A549 (cell line): ENCODE data around the gene QRICH2. TPM values are rescaled to one million over a fixed set of nuclear protein-coding genes. Genes with fewer than 3 reads are reported as not detected.

Source experiments
- ATAC-seq, 2 experiments: fragments of 200-7000 bp in 1 of 2; fragments of >200 bp in 1 of 2; cut with Nextera tagmentation in 1 of 2; cut with Tn5 transposase in 1 of 2; 3 replicates each; pipeline versions ENCODE4 v1.8.0 to v1.9.1; 2018 to 2020; ENCODE audit warnings: mild to moderate bottlenecking in 1 of 2, moderate library complexity in 1 of 2
- CTCF ChIA-PET: fragments of 300-600 bp; sonication (Branson Sonifier 250); formaldehyde crosslinking; extraction: SDS; loops from one replicate; lab custom pipeline; 2021; ENCODE audit warnings: antibody characterized with exemption, inconsistent platforms; lab: Yijun Ruan, JAX
- POLR2A ChIA-PET: fragments of 350-600 bp; formaldehyde crosslinking; extraction: SDS; loops from one replicate; lab custom pipeline; 2021; ENCODE audit warnings: antibody characterized with exemption, inconsistent platforms; lab: Yijun Ruan, JAX
- DNase-seq, 2 experiments: peaks; one replicate each; pipeline versions ENCODE4 v3.0.0 to v3.0.0-alpha.2; 2011 to 2016; ENCODE audit warnings: low read depth in 1 of 2, low spot score in 1 of 2
- FAIRE-seq: peaks from 2 replicates; lab custom pipeline; 2011; peaks lifted over from hg19 to GRCh38; lab: Jason Lieb, UNC
- H3K27ac ChIP-seq, 2 experiments: fragments of >200 bp; sonication (Bioruptor Twin); formaldehyde crosslinking; 3 replicates each; pipeline ENCODE4 v1.5.1; 2016 to 2017
- H3K4me1 ChIP-seq: fragments of >200 bp; sonication (Bioruptor Twin); formaldehyde crosslinking; 3 replicates; pipeline ENCODE4 v1.6.1; 2016
- H3K4me2 ChIP-seq: fragments of >200 bp; sonication (Bioruptor Twin); formaldehyde crosslinking; 3 replicates; pipeline ENCODE4 v1.6.1; 2016
- H3K4me3 ChIP-seq: fragments of >200 bp; sonication (Bioruptor Twin); formaldehyde crosslinking; 3 replicates; pipeline ENCODE4 v1.5.1; 2016
- H3K9me3 ChIP-seq: fragments of >200 bp; sonication (Bioruptor Twin); formaldehyde crosslinking; 3 replicates; pipeline ENCODE4 v1.6.1; 2016
- CHD2 ChIP-seq: fragments of 150-350 bp; IDR thresholded peaks from 2 replicates; pipeline ENCODE4 v1.6.1; 2014; ENCODE audit warnings: low read length; ENCODE audit not compliant: partially characterized antibody
- CHD4 ChIP-seq: fragments of 200-600 bp; sonication (generic); IDR thresholded peaks from 2 replicates; pipeline ENCODE4 v1.6.1; 2016; ENCODE audit warnings: antibody characterized with exemption, mild to moderate bottlenecking, borderline replicate concordance
- CTCF ChIP-seq: fragments of >200 bp; sonication (Bioruptor Twin); formaldehyde crosslinking; IDR thresholded peaks from 3 replicates; pipeline ENCODE4 v1.5.1; 2016
- EHF ChIP-seq: fragments of 250-450 bp; sonication (Bioruptor Pico); IDR thresholded peaks from 2 replicates; pipeline ENCODE4 v1.5.0; 2020; ENCODE audit warnings: mild to moderate bottlenecking
- EP300 ChIP-seq, 2 experiments: fragments of >200 bp; sonication (Bioruptor Twin); formaldehyde crosslinking; IDR thresholded peaks; 2 replicates in 1 of 2; 3 replicates in 1 of 2; pipeline ENCODE4 v1.6.1; 2016 to 2017
- ESRRA ChIP-seq: fragments of 150-350 bp; IDR thresholded peaks from 2 replicates; pipeline ENCODE4 v1.6.1; 2014; ENCODE audit warnings: mild to moderate bottlenecking, low read length, borderline replicate concordance
- FOXS1 ChIP-seq: fragments of 250-450 bp; sonication (Bioruptor Pico); IDR thresholded peaks from 2 replicates; pipeline ENCODE4 v1.5.0; 2020; ENCODE audit warnings: mild to moderate bottlenecking, moderate library complexity
- HDAC2 ChIP-seq: fragments of 200-600 bp; sonication (generic); IDR thresholded peaks from 2 replicates; pipeline ENCODE4 v1.6.1; 2016
- HMGXB4 ChIP-seq: fragments of 250-450 bp; sonication (Bioruptor Pico); IDR thresholded peaks from 2 replicates; pipeline ENCODE4 v1.5.0; 2021; ENCODE audit warnings: mild to moderate bottlenecking, moderate library complexity, borderline replicate concordance
- HOXA7 ChIP-seq: fragments of 250-450 bp; sonication (Bioruptor Pico); IDR thresholded peaks from 2 replicates; pipeline ENCODE4 v1.5.0; 2020; ENCODE audit warnings: mild to moderate bottlenecking, moderate library complexity
- HOXB13 ChIP-seq: fragments of 250-450 bp; sonication (Bioruptor Pico); IDR thresholded peaks from 2 replicates; pipeline ENCODE4 v1.5.0; 2020; ENCODE audit warnings: low read depth, mild to moderate bottlenecking, moderate library complexity
- MAX ChIP-seq: IDR thresholded peaks from 2 replicates; pipeline ENCODE4 v1.6.1; 2012
- MAZ ChIP-seq: fragments of 150-350 bp; IDR thresholded peaks from 2 replicates; pipeline ENCODE4 v1.6.1; 2014; ENCODE audit warnings: antibody characterized with exemption, low read depth, low read length, borderline replicate concordance
- MYC ChIP-seq: IDR thresholded peaks from 2 replicates; pipeline ENCODE4 v1.6.1; 2012; ENCODE audit warnings: mild to moderate bottlenecking, inconsistent platforms, low read length, improper control_type of control experiment, borderline replicate concordance
- PHF8 ChIP-seq: fragments of 200-600 bp; sonication (generic); IDR thresholded peaks from 2 replicates; pipeline ENCODE4 v1.6.1; 2016; ENCODE audit warnings: low read depth, mild to moderate bottlenecking, antibody characterized with exemption, moderate library complexity, borderline replicate concordance
- POLR2A ChIP-seq: IDR thresholded peaks from 2 replicates; pipeline ENCODE4 v1.6.1; 2012; ENCODE audit warnings: mild to moderate bottlenecking, low read length
- POLR2AphosphoS2 ChIP-seq: conservative IDR thresholded peaks from 2 replicates; pipeline ENCODE4 v1.6.1; 2012; ENCODE audit warnings: low read length, improper control_type of control experiment, inconsistent platforms
- RAD21 ChIP-seq, 2 experiments: fragments of >200 bp in 1 of 2; sonication (Bioruptor Twin) in 1 of 2; formaldehyde crosslinking in 1 of 2; IDR thresholded peaks in 1 of 2; conservative IDR thresholded peaks in 1 of 2; 2 replicates in 1 of 2; 3 replicates in 1 of 2; pipeline ENCODE4 v1.6.1; 2012 to 2018; ENCODE audit warnings: inconsistent platforms in 1 of 2
- SMC3 ChIP-seq: fragments of >200 bp; sonication (Bioruptor Twin); formaldehyde crosslinking; IDR thresholded peaks from 3 replicates; pipeline ENCODE4 v1.6.1; 2018; ENCODE audit warnings: inconsistent platforms
- TP53 ChIP-seq: fragments of 250-450 bp; sonication (Bioruptor Pico); IDR thresholded peaks from 2 replicates; pipeline ENCODE4 v1.5.0; 2021; ENCODE audit warnings: mild to moderate bottlenecking, moderate library complexity
- ZNF302 ChIP-seq: fragments of 250-450 bp; sonication (Bioruptor Pico); IDR thresholded peaks from 2 replicates; pipeline ENCODE4 v1.9.0; 2021; ENCODE audit warnings: inconsistent platforms, mild to moderate bottlenecking, moderate library complexity
- ZSCAN20 ChIP-seq: fragments of 250-450 bp; sonication (Bioruptor Pico); IDR thresholded peaks from 2 replicates; pipeline ENCODE4 v1.8.0; 2022; ENCODE audit warnings: mild to moderate bottlenecking, moderate library complexity
- WGBS: methylation state at CpG from one replicate; pipeline ENCODE4 v1.1.6; 2017; ENCODE audit errors: missing lambda C conversion rate; 5-methylcytosine and 5-hydroxymethylcytosine counted together
- polyA plus RNA-seq, 4 experiments: library from polyadenylated mRNA; depleted of rRNA in 3 of 4; stranded (reverse); fragments of >200 nt; fragmentation: RNase III in 1 of 4; extraction: RNeasy Plus Mini Kit Qiagen cat#74134 plus additional on column Dnase treatment in 1 of 4; gene quantifications; 2 replicates in 3 of 4; 3 replicates in 1 of 4; pipeline ENCODE4 v1.2.3, GENCODE V29; 2011 to 2017

Gene QRICH2
- polyA plus RNA-seq, 2 of the 4 experiments (the other 2 are of a cell fraction) = 0.57 to 0.88 TPM

- CTCF ChIA-PET = interaction anchor here (0.7 to 14.6 kb wide), 11 partner anchors 10 to 264 kb away, joined by 3 to 164 read pairs (median 4); partner anchors contain the start of gene UBALD2
- DNase-seq (no peak), ATAC-seq (no peak), FAIRE-seq (no peak)
- 70% methylated on average over 11 of the region's 11 CpGs for WGBS
- no peak for TF ChIP-seq EHF (CRISPR knock-in tag)
- peak; percentile 26; the same call in 2 of the 3 replicates for TF ChIP-seq CTCF
- peak in 1 of 2 experiments; percentile 11; a peak in 2 of 5 replicates for TF ChIP-seq RAD21 (conservative IDR thresholded peaks at IDR 0.05 in 1 of 2, IDR thresholded peaks at IDR 0.05 in 1 of 2)
- POLR2A ChIA-PET = interaction anchor here (1.6 kb wide), 2 partner anchors 8 to 17 kb away, joined by 4 to 8 read pairs; partner anchors contain the start of gene RNF157
- no peak overlapping the region for H3K4me3 ChIP-seq
- no peaks in the 10 kb centered on the region for H3K9me3 ChIP-seq
- no peak overlapping the region for H3K27ac ChIP-seq
- H3K4me1 ChIP-seq = peaks cover 24% of the 10 kb centered on the region
- no peak overlapping the region for H3K4me2 ChIP-seq
Measured at GRCh38 chr17:76248013-76248782, 59.9 kb downstream of the QRICH2 start.

- FAIRE-seq = no peak
- no peak overlapping the region for H3K4me2 ChIP-seq
- TF ChIP-seq ZNF302 = no peak
- no peak for TF ChIP-seq HOXA7 (CRISPR knock-in tag)
- TF ChIP-seq CHD4 = no peak
- no peak for TF ChIP-seq ZSCAN20 (CRISPR knock-in tag)
- TF ChIP-seq EP300 (IDR thresholded peaks at IDR 0.05) = no peak
- TF ChIP-seq, all 56 proteins: peak for 0
- Histone ChIP-seq H3K27ac (no peak overlapping the region), H3K4me3 (no peak overlapping the region), H3K9me3 (no peaks in the 10 kb centered on the region), H3K4me1 (peaks cover 16% of the 10 kb centered on the region)
- POLR2A ChIA-PET = interaction anchor here (2.1 kb wide), 1 partner anchor 18 kb away, joined by 12 read pairs; the partner anchor contains the start of gene UBALD2
- 82% methylated on average over 8 of the region's 8 CpGs for WGBS
- DNase-seq (no peak), ATAC-seq (no peak)
- CTCF ChIA-PET = interaction anchor here (1.0 to 14.6 kb wide), 11 partner anchors 11 to 138 kb away, joined by 3 to 164 read pairs (median 4); partner anchors contain the start of gene UBALD2
Measured at GRCh38 chr17:76247304-76247703, 60.8 kb downstream of the QRICH2 start.

GRCh38 chr17:76246080-76247066 lies 61.7 kb downstream of the QRICH2 start:
- Histone ChIP-seq H3K9me3 (no peaks in the 10 kb centered on the region), H3K4me2 (no peak overlapping the region), H3K4me3 (no peak overlapping the region), H3K4me1 (peaks cover 6% of the 10 kb centered on the region), H3K27ac (no peak overlapping the region)
- ATAC-seq = peak; percentile 34 to 62; a peak in 5 of 6 replicates
- FAIRE-seq = no peak
- ChIA-PET CTCF (interaction anchor here (0.6 to 14.6 kb wide), 14 partner anchors 12 to 471 kb away, joined by 3 to 164 read pairs (median 5); no protein-coding TSS in a partner anchor), POLR2A (interaction anchor here (0.6 to 2.1 kb wide), 3 partner anchors 16 to 34 kb away, joined by 3 to 12 read pairs (median 4); partner anchors contain the start of gene UBALD2)
- no peak for DNase-seq
- WGBS = 73% methylated on average over 7 of the region's 7 CpGs
- TF ChIP-seq TP53 (CRISPR knock-in tag) = no peak
- no peak for TF ChIP-seq MAX
- TF ChIP-seq HDAC2 = no peak
- no peak for TF ChIP-seq MYC
- no peak for TF ChIP-seq HMGXB4 (CRISPR knock-in tag)
- no peak for TF ChIP-seq ESRRA
- TF ChIP-seq CHD4 = no peak
- no peak for TF ChIP-seq FOXS1 (CRISPR knock-in tag)
- TF ChIP-seq PHF8 = no peak
- TF ChIP-seq SMC3 = no peak
- TF ChIP-seq EHF (CRISPR knock-in tag) = no peak
- TF ChIP-seq CHD2 = no peak
- no peak for TF ChIP-seq MAZ
- no peak for TF ChIP-seq POLR2AphosphoS2
- TF ChIP-seq POLR2A = no peak
- TF ChIP-seq CTCF = no peak
- TF ChIP-seq HOXB13 (CRISPR knock-in tag) = no peak
